H1 (cell line): ENCODE results near the gene BIRC2.

Experiments
- ATF3 ChIP-seq: IDR thresholded peaks from 2 replicates; pipeline ENCODE4 v1.6.1; 2011; ENCODE audit warnings: low read depth, mild to moderate bottlenecking, low read length; ENCODE audit not compliant: insufficient read depth
- CHD2 ChIP-seq: IDR thresholded peaks from 2 replicates; pipeline ENCODE4 v1.6.1; 2012; ENCODE audit warnings: low read length, improper control_type of control experiment
- CTCF ChIP-seq, 3 experiments: IDR thresholded peaks; 1 replicate in 2 of 3; 2 replicates in 1 of 3; pipeline versions ENCODE4 v1.5.1 to v1.6.1; 2011; ENCODE audit warnings: low read length in 3 of 3, mild to moderate bottlenecking in 3 of 3, inconsistent platforms in 2 of 3, low read depth in 1 of 3, moderate library complexity in 1 of 3; ENCODE audit not compliant: insufficient read depth in 1 of 3; ENCODE audit errors: control extremely low read depth in 1 of 3
- EGR1 ChIP-seq: IDR thresholded peaks from 2 replicates; pipeline ENCODE4 v1.6.1; 2011; ENCODE audit warnings: low read depth, low read length, borderline replicate concordance
- EP300 ChIP-seq, 2 experiments: IDR thresholded peaks; 1 replicate in 1 of 2; 2 replicates in 1 of 2; pipeline ENCODE4 v1.6.1; 2011 to 2012; ENCODE audit warnings: low read depth in 2 of 2, low read length in 2 of 2, mild to moderate bottlenecking in 2 of 2, borderline replicate concordance in 1 of 2, inconsistent platforms in 1 of 2, moderate library complexity in 1 of 2
- JUND ChIP-seq: IDR thresholded peaks from 2 replicates; pipeline ENCODE4 v1.6.1; 2011; ENCODE audit warnings: mild to moderate bottlenecking, improper control_type of control experiment, low read length
- POLR2A ChIP-seq, 2 experiments: IDR thresholded peaks; 1 replicate in 1 of 2; 2 replicates in 1 of 2; pipeline ENCODE4 v1.6.1; 2011; ENCODE audit warnings: low read depth in 2 of 2, low read length in 2 of 2, mild to moderate bottlenecking in 2 of 2; ENCODE audit errors: control extremely low read depth in 1 of 2
- POLR2AphosphoS5 ChIP-seq: IDR thresholded peaks from 2 replicates; pipeline ENCODE4 v1.6.1; 2011; ENCODE audit warnings: low read depth, low read length
- RFX5 ChIP-seq: IDR thresholded peaks from 2 replicates; pipeline ENCODE4 v1.6.1; 2011; ENCODE audit warnings: low read depth, low read length, improper control_type of control experiment, borderline replicate concordance
- RXRA ChIP-seq: IDR thresholded peaks from 2 replicates; pipeline ENCODE4 v1.6.1; 2011; ENCODE audit warnings: low read depth, mild to moderate bottlenecking, low read length, moderate library complexity; ENCODE audit not compliant: insufficient read depth
- USF2 ChIP-seq: IDR thresholded peaks from 2 replicates; pipeline ENCODE4 v1.6.1; 2011; ENCODE audit warnings: low read length, improper control_type of control experiment
- ZNF274 ChIP-seq: IDR thresholded peaks from 2 replicates; pipeline ENCODE4 v1.7.0; 2012; ENCODE audit warnings: low read length, borderline replicate concordance; ENCODE audit errors: extremely low read depth

GRCh38 chr11:102422817-102423712 is 76.1 kb downstream of the BIRC2 start:
- TF ChIP-seq EGR1, result no peak
- TF ChIP-seq CTCF (IDR thresholded peaks at IDR 0.05; ENCODE audit: control extremely low read depth in 1 of 3, insufficient read depth in 1 of 3, low read depth in 1 of 3, low read length in 3 of 3), result no peak
- no peak for TF ChIP-seq POLR2A (IDR thresholded peaks at IDR 0.05; ENCODE audit: control extremely low read depth in 1 of 2, low read depth in 2 of 2, low read length in 2 of 2)
- TF ChIP-seq EP300 (IDR thresholded peaks at IDR 0.05; ENCODE audit: borderline replicate concordance in 1 of 2, low read depth in 2 of 2, low read length in 2 of 2), result no peak
- TF ChIP-seq CHD2, result no peak
- TF ChIP-seq ATF3, result no peak
- TF ChIP-seq POLR2AphosphoS5, result no peak
- no peak for TF ChIP-seq RXRA
- TF ChIP-seq USF2, result no peak
- TF ChIP-seq JUND, result no peak
- no peak for TF ChIP-seq RFX5
- TF ChIP-seq ZNF274, result no peak
